Left ventricle myocardium inferior (tissue), 1 donor: ENCODE results near the gene VAV2. TPM values are rescaled to one million over a fixed set of nuclear protein-coding genes. Genes with fewer than 3 reads are reported as not detected.
A peak's percentile ranks its signal among the peaks of the same experiment; 100 is the strongest.
"Not testable (repeated sequence)": the region's sequence is repeated elsewhere in the genome, so short reads cannot be mapped to it uniquely, and the experiment has no call there.

Source experiments
- DNase-seq: peaks from one replicate; pipeline ENCODE4 v3.0.0-alpha.2; 2020
- H3K27ac ChIP-seq: fragments of 200-600 bp; replicated peaks from 2 replicates; pipeline ENCODE4 v1.8.0; 2021
- H3K27me3 ChIP-seq: fragments of 200-600 bp; 2 replicates; pipeline ENCODE4 v1.8.0; 2021; ENCODE audit warnings: low read depth
- H3K36me3 ChIP-seq: fragments of 200-600 bp; 2 replicates; pipeline ENCODE4 v1.8.0; 2021
- H3K4me1 ChIP-seq: fragments of 200-600 bp; 2 replicates; pipeline ENCODE4 v1.8.0; 2021
- H3K4me3 ChIP-seq: fragments of 200-600 bp; 2 replicates; pipeline ENCODE4 v1.8.0; 2021; ENCODE audit warnings: mild to moderate bottlenecking, moderate library complexity
- H3K9me3 ChIP-seq: fragments of 200-600 bp; replicated peaks from 2 replicates; pipeline ENCODE4 v1.8.0; 2021
- intact Hi-C: fragments of 100-400 bp; cut with micrococcal nuclease; formaldehyde crosslinking; loops from one replicate; pipeline ENCODE4 v1.11.0; 2022
- total RNA-seq: library from RNA; stranded (reverse); fragmentation: NEBNext Ultra II Directional; extraction: Animal tissue kit (Norgen Biotek cat#: 25700); gene quantifications from one replicate; pipeline ENCODE4 v1.2.1, GENCODE V29; 2021
- TF ChIP-seq, protein P1 (sequence below): fragments of 200-600 bp; IDR thresholded peaks from 2 replicates; pipeline ENCODE4 v1.8.0; 2021; ENCODE audit warnings: antibody characterized with exemption, mild to moderate bottlenecking, borderline replicate concordance
- donor health status: DM: no; HTN: yes; CAD: no; lungs with severe emphysema.

VAV2 gene
- total RNA-seq, 1 donor from 2014 or later = 4.1 TPM

DNA sequence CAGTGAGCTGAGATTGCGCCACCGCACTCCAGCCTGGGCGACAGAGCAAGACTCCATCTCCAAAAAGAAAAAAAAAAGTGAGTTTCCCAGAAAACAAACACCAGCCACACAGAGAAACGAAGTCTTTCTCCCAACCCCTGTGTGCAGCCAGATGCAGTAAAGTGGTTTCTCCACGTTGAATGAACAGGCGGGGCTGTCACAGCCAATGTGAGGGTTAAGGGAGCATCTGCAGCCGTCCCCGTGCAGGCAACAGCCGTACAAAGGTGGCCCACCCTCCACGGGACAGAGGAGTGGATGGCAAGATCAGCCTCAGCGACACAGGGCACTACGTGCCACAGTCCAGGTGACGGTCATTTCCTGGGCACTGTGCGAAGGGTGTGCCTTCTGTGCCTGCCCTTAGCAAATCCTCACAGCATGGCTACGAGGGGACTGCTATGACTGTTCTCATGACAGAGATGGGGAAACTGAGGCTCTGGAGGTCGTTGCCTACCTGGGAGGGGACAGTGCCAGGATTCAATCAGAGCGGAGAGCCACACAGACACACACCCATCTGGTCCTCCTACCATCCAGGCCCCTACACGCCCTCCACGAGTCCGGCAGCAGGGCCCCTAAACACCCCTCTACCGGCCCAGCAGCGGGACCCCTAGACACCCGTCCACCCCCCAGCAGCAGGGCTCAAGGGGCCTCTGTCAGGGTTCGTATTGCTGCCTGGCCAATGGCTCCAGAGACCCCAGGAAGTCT lies 2.3 kb downstream of the VAV2 start:
- intact Hi-C loops = loop anchor here (5.0 kb wide), 1 partner anchor 197 kb away; no protein-coding TSS in a partner anchor
- Histone ChIP-seq H3K36me3 (no peaks in the 10 kb centered on the region), H3K27me3 (peaks cover 6% of the 10 kb centered on the region), H3K27ac (peak overlapping the region; percentile 93), H3K4me3 (no peak overlapping the region), H3K9me3 (no peaks in the 10 kb centered on the region), H3K4me1 (peaks cover 35% of the 10 kb centered on the region)
- TF ChIP-seq, protein P1, sequence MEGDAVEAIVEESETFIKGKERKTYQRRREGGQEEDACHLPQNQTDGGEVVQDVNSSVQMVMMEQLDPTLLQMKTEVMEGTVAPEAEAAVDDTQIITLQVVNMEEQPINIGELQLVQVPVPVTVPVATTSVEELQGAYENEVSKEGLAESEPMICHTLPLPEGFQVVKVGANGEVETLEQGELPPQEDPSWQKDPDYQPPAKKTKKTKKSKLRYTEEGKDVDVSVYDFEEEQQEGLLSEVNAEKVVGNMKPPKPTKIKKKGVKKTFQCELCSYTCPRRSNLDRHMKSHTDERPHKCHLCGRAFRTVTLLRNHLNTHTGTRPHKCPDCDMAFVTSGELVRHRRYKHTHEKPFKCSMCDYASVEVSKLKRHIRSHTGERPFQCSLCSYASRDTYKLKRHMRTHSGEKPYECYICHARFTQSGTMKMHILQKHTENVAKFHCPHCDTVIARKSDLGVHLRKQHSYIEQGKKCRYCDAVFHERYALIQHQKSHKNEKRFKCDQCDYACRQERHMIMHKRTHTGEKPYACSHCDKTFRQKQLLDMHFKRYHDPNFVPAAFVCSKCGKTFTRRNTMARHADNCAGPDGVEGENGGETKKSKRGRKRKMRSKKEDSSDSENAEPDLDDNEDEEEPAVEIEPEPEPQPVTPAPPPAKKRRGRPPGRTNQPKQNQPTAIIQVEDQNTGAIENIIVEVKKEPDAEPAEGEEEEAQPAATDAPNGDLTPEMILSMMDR = no peak
- DNase-seq = no peak

DNA sequence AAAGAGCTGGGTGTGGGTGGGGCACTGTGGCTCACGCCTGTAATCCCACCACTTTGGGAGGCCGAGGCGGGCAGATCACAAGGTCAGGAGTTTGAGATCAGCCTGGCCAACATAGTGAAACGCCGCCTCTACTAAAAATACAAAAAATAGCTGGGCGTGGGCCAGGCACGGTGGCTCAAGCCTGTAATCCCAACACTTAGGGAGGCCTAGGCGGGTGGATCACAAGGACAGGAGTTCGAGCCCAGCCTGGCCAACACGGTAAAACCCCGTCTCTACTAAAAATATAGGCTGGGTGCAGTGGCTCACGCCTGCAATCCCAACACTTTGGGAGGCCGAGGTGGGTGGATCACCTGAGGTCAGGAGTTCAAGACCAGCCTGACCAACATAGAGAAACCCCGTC lies 3.4 kb downstream of the VAV2 start:
- H3K27me3 ChIP-seq, intact Hi-C loops, H3K9me3 ChIP-seq, H3K27ac ChIP-seq, H3K36me3 ChIP-seq, H3K4me3 ChIP-seq: not testable (repeated sequence)
- peaks cover 27% of the 10 kb centered on the region for H3K4me1 ChIP-seq
- DNase-seq = peak; percentile 2

DNA sequence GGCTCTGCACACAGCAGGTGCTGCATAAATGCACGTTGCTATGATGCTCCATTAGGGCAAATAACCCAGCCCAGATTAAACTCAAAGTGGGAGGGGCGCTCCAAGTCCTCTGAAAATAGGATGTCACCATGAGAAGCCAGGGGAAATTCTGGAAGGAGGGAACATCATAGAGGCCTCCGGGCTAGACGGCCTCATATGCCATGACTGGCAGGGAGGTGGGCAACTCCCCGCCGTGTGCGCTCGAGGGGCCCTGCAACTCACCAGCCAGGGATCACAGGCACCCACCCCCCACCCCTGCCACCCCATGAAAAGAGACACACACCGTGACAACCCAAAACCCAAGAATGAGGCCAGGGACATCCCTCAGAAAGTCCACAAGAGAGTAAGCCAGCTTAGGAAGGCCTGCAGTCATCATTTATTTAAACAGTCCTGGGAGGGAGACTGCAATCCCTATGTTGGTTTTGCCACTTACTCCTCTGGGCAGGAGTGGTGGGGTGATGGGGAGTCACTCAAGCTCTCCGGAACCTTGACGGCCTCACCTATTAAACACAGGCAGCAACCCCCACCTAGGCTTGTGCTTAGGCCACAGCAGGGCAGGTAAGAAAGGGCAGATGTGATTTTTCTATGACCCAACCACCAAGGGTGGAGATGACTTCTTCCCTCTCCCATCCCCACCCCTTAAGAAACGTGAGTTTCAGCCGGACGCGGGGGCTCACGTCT lies 4.0 kb downstream of the VAV2 start:
- intact Hi-C loops = no loop called here
- H3K36me3 ChIP-seq = no peaks in the 10 kb centered on the region
- H3K27ac ChIP-seq = no peak overlapping the region
- H3K27me3 ChIP-seq = peaks cover 5% of the 10 kb centered on the region
- TF ChIP-seq, protein P1 = no peak
- peak; percentile 1 for DNase-seq
- H3K9me3 ChIP-seq = no peaks in the 10 kb centered on the region
- H3K4me3 ChIP-seq = no peak overlapping the region
- peaks cover 20% of the 10 kb centered on the region for H3K4me1 ChIP-seq

DNA sequence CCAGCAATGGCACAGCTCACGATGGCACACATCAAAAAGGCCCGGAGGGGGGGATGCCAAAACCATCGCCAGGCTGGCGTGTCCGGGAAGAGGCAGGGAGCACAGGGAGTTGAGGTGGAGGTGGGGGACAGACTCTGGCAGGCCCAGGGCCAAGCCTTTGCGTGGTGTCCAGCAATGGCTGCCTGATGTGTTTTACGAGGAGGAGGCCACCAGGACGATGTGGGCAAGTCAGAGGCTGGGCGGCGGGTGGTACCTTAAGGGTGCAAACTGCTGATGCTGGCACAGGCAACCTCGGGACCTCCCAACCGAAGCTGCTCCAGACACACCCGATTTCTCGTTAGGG lies 4.7 kb downstream of the VAV2 start:
- Histone ChIP-seq H3K27me3 (peaks cover 5% of the 10 kb centered on the region), H3K4me1 (peaks cover 16% of the 10 kb centered on the region), H3K27ac (no peak overlapping the region), H3K9me3 (no peaks in the 10 kb centered on the region), H3K36me3 (no peaks in the 10 kb centered on the region), H3K4me3 (no peak overlapping the region)
- intact Hi-C loops = no loop called here
- DNase-seq = peak; percentile 5
- TF ChIP-seq, protein P1 = no peak

DNA sequence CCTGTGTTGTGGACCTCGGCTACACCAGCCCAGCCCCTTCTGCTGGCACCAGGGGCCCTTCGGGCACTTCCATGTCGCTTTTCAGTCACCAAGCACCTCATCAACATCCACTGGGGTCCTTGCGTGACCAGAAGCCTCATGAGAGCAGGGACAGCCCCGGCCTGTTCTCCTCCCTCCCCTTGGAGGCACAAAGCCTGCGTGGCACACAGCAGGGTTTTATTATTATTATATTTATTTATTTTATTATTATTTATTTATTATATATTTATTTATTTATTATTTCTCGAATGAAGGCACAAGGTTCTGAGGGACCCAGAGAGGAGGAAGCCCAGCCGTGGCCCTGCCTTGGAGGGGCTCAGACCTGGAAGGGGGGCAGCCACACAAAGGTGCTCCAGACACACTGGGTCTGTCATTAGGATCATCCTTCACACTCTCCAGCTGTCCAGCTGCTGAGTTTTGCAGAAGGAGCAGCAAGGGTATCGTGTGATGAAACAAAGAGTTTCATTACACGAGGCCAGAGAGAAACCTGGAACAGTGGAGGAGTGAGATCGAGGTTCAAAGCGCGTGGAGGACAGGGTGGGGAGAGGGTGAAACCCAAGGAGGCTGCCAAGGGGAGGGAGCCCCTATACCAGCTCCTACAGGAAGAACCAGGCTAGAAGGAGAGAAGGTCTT lies 5.2 kb downstream of the VAV2 start:
- H3K4me1 ChIP-seq = peaks cover 20% of the 10 kb centered on the region
- no peaks in the 10 kb centered on the region for H3K36me3 ChIP-seq
- H3K4me3 ChIP-seq = no peak overlapping the region
- intact Hi-C loops = no loop called here
- H3K27ac ChIP-seq = no peak overlapping the region
- peaks cover 5% of the 10 kb centered on the region for H3K27me3 ChIP-seq
- DNase-seq = peak; percentile 6
- no peaks in the 10 kb centered on the region for H3K9me3 ChIP-seq
- TF ChIP-seq, protein P1 = no peak
